AG04449 (cell line): ENCODE data around the gene WDR27.

ENCODE experiments used
- CTCF ChIA-PET: fragments of 350-600 bp; formaldehyde crosslinking; extraction: SDS; loops from one replicate; lab custom pipeline; 2021; ENCODE audit warnings: antibody characterized with exemption; lab: Yijun Ruan, JAX
- POLR2A ChIA-PET: fragments of 400-600, 350-600 bp; formaldehyde crosslinking; extraction: SDS; loops from one replicate; lab custom pipeline; 2020; ENCODE audit warnings: antibody characterized with exemption, inconsistent platforms; lab: Yijun Ruan, JAX
- DNase-seq: peaks from one replicate; pipeline ENCODE4 v3.0.0-alpha.2; 2010; ENCODE audit warnings: low read depth, low spot score
- H3K4me3 ChIP-seq: 2 replicates; pipeline ENCODE4 v1.5.1; 2011; ENCODE audit warnings: low read depth, mild to moderate bottlenecking, control low read depth, low read length
- CTCF ChIP-seq: IDR thresholded peaks from one replicate; pipeline ENCODE4 v1.5.1; 2011; ENCODE audit warnings: mild to moderate bottlenecking, moderate library complexity, low read length, control low read depth, inconsistent platforms; ENCODE audit not compliant: insufficient read depth; ENCODE audit errors: missing control alignments

Gene WDR27

GRCh38 chr6:169652896-169653295, 48.9 kb downstream of the WDR27 start:
- no peak for TF ChIP-seq CTCF
- DNase-seq: no peak
- ChIA-PET CTCF (no interaction called here), POLR2A (no interaction called here)
- no peak overlapping the region for H3K4me3 ChIP-seq

GRCh38 chr6:169651498-169651897, 50.3 kb downstream of the WDR27 start:
- DNase-seq: no peak
- TF ChIP-seq CTCF: no peak
- POLR2A ChIA-PET: no interaction called here
- no peak overlapping the region for H3K4me3 ChIP-seq
- CTCF ChIA-PET: no interaction called here

- ChIA-PET CTCF (no interaction called here), POLR2A (no interaction called here)
- no peak for TF ChIP-seq CTCF
- DNase-seq: no peak
- H3K4me3 ChIP-seq: no peak overlapping the region
Measured at GRCh38 chr6:169650959-169651292, 50.9 kb downstream of the WDR27 start.

GRCh38 chr6:169650241-169650958, 51.4 kb downstream of the WDR27 start:
- CTCF ChIA-PET: no interaction called here
- POLR2A ChIA-PET: no interaction called here
- no peak for TF ChIP-seq CTCF
- DNase-seq: no peak
- no peak overlapping the region for H3K4me3 ChIP-seq

- no peak for DNase-seq
- ChIA-PET CTCF (no interaction called here), POLR2A (no interaction called here)
- no peak for TF ChIP-seq CTCF
- H3K4me3 ChIP-seq: no peak overlapping the region
Measured at GRCh38 chr6:169648617-169649016, 53.2 kb downstream of the WDR27 start.

GRCh38 chr6:169648092-169648491, 53.7 kb downstream of the WDR27 start:
- no peak overlapping the region for H3K4me3 ChIP-seq
- DNase-seq: no peak
- TF ChIP-seq CTCF: no peak
- POLR2A ChIA-PET: no interaction called here
- CTCF ChIA-PET: no interaction called here
